GM18520 (cell line): ENCODE results near the gene ALAD.
"Not testable (repeated sequence)": the region's sequence is repeated elsewhere in the genome, so short reads cannot be mapped to it uniquely, and the experiment has no call there.

Experiments used
- ATAC-seq: cut with Tn5 transposase; IDR thresholded peaks from one replicate; pipeline ENCODE4 v1.9.1; 2021; ENCODE audit not compliant: unreplicated experiment

Gene ALAD

GRCh38 chr9:113401027-113401792, at the start of gene ALAD:
ALAD (minus strand) TSS chr9:113401284; CDS start chr9:113393559, 7,725 bp downstream.
- peak; percentile 97 for ATAC-seq

DNA sequence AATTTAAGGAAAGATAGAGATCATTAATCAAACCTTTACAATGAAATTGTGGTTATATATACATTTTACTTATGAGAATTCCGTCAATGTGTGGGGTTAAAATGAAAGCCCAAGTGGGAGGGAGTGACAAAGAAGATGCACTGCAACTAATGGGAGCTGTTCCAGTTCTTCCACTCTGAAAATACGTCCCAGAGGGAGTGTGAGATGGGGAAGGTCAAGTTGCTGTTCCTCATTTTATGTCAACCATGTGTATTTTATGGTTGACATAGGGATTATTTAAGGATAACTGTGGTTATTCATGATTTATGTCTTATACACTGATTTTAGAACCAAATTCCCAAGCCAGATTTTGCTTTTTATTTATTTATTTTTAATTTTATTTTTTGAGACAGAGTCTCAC, 48.3 kb upstream of the ALAD start:
- ATAC-seq, result no peak

- no peak for ATAC-seq
Measured at GRCh38 chr9:113446323-113446740, 45.2 kb upstream of the ALAD start.

DNA sequence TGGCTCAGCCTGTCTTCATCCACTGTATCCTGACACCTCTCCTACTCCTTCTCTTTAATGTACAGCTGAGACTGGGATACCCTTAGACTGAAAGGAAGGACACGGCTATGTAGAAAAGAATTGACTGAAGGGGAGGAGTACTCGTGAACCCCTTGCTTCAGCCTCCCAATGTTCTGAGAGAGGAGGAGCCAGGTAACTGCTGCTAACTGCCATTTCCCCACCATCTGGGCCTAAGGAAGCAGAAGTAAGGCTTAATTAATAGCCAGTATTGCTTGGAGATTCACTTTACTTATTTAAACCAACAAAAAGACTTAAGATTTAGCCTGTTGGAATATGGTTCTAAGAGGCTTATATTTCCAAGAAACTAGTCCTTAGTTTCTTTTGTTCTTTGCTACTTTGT, 43.7 kb upstream of the ALAD start:
- no peak for ATAC-seq

GRCh38 chr9:113437716-113438115, 36.6 kb upstream of the ALAD start:
- ATAC-seq, result not testable (repeated sequence)

- no peak for ATAC-seq
Measured at GRCh38 chr9:113436728-113437515, 35.8 kb upstream of the ALAD start.

- ATAC-seq, result no peak
Measured at GRCh38 chr9:113431191-113431590, 30.1 kb upstream of the ALAD start.

GRCh38 chr9:113428062-113428615, 27.1 kb upstream of the ALAD start:
- no peak for ATAC-seq

GRCh38 chr9:113427629-113428028, 26.5 kb upstream of the ALAD start:
- ATAC-seq, result no peak

DNA sequence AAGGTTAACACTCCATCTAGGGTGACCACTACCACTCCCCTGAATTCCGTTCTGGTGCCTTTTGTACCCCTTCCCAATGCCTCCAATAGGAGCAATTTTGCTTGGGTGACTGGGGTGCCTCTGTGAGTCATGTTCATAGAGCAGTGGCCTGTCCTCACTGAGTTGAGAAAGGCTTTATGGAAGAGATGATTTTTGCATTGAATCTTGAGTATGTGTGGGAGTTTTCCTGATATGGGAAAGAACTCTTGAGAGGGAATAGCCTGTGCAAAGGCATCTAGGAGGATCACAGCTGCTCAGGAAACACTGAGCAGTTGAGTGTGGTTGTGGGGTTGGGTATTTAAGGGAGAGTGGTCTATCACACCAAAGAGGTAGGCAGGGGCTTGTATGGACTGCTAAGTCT, 25.6 kb upstream of the ALAD start:
- no peak for ATAC-seq

GRCh38 chr9:113425072-113425471, 24.0 kb upstream of the ALAD start:
- ATAC-seq, result no peak

DNA sequence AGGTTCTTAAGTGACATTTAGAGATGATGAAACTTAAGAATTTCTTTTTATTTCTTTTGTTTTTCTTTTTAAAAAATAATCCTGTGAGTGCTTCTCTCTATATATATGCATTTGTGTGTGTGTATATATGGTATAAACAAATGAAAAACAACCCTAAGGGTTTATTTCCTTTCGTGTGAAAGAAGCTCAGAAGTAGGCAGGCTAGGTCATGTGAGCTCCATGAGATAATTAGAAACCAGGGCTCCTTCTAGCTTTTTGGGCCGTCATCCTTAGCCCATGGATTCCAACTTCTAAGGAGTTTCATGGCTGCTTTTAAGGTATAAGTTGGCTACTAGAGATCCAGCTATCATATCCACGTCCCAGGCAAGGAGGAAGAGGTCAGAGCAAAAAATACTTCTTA, 20.6 kb upstream of the ALAD start:
- no peak for ATAC-seq

DNA sequence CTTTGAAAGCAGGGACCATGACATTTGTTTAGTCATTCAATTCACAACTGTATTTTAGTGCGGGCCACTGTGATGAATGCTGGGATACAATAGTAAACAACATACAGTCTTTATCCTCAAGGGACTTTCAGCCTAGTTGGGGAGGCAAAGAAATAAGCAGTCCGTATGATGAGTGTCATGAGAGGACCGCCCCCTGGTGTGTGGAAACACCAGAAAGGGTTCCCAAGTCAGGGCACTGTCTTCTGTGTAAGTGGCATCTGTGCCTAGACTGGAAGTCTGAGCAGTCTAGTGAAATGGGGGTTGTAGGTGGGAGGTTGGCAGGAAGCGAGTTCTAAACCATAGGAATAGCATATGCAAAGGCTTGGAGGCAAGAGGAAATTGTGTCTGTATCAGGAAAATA, 16.3 kb upstream of the ALAD start:
- no peak for ATAC-seq

DNA sequence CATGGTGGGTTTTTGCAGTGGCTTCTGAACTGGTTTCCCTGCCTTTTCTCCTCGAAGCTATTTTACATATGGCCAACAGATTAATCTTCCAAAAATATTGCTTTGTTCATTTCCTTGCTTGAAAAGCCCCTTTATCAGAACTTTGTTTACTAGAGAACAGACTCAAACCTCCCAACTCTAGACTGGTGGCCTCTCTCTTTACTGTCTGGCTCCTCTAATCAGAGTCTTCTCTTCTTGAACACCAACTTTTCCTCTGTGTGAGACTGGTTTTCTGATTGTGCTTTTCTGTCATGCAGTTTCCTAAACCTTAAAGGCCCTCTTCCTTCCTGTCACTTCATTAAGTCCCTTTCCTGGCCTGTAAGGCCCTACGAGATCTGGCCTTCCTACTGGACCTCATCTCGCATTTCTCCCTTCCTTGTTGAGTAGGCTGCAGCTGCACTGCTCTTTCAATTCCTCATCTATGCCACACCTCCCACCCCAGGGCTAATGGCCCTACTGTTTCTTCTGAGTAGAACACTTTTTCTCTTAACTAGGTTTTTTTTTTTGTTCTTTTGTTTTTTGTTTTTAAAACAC, 15.2 kb upstream of the ALAD start:
- peak; percentile 63 for ATAC-seq

GRCh38 chr9:113410207-113410864, 9.3 kb upstream of the ALAD start, which contains the start of the genes C9orf43 and POLE3:
C9orf43 (plus strand) TSS chr9:113410747; CDS start chr9:113413494, 2,747 bp downstream.
POLE3 (minus strand) TSS chr9:113410675; CDS start chr9:113410293, 382 bp downstream.
- peak; percentile 84 for ATAC-seq

DNA sequence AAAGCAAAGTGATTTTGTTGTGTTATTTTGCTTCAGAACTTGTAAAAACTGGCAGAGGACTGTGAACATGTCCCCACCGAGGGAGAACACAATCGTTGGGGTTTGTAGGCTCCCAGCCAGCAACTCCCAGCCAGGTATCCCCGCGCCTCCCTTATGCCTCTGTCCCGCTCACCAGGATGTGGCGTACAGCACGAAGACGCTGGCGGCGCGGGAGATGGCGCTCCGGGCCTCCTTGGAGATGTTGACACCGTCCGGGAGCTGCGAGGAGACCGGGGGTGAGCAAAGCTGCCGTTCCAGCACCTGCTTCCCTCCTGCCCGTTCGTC, 8.8 kb upstream of the ALAD start:
- ATAC-seq, result peak; percentile 2

DNA sequence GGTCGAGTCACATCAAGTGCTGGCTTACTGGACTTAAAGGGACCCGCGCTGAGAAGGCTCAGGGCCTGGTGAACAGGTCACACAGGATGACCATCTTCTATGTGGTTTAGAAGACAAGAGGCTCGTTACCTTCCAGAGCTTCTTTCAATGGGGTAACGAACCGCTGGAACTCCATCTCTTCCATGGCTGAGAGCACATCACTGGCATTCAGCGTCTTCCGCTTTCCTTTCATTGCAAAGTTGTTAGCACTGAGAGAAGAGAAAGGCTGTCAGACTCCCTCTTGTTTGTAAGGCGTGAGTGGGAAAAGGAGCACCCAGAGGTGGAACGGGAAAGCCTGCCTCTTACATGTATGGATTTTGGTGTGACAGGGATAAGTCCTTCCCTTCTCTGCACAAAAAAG, 8.4 kb upstream of the ALAD start:
- ATAC-seq, result no peak

- ATAC-seq, result not testable (repeated sequence)
Measured at GRCh38 chr9:113406873-113407511, 5.9 kb upstream of the ALAD start.

GRCh38 chr9:113406353-113406752, 5.3 kb upstream of the ALAD start:
- ATAC-seq, result not testable (repeated sequence)

DNA sequence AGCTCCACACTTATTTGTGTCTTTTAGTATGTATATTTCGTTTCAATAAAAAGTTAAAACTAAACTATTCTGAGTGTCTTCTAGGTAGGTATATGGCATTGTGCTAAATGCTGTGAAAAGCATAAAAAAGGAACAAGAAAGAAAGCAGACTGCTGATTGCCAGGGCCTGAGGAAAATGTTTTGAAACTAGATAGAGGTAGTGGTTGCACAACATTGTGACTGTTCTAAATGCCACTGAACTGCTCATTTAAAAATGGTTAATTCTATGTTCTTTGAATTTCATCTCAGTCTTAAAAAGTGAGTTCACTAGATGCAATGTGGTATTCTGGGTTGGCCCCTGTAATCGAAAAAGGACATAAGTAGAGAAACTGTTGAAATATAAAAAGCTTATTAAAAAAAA, 2.6 kb upstream of the ALAD start:
- no peak for ATAC-seq
